Testis (tissue), 2 donors: ENCODE data around the gene ARHGAP30.

Source experiments
- CTCF ChIP-seq, 3 experiments: fragments of 450-650 bp in 2 of 3; fragments of 200-600 bp in 1 of 3; sonication (generic) in 1 of 3; IDR thresholded peaks; one replicate each; pipeline ENCODE4 v1.5.1; 2016 to 2019; ENCODE audit warnings: antibody characterized with exemption in 3 of 3, mild to moderate bottlenecking in 2 of 3, moderate library complexity in 1 of 3
- POLR2A ChIP-seq: fragments of 450-650 bp; IDR thresholded peaks from one replicate; pipeline ENCODE4 v1.6.1; 2017; ENCODE audit warnings: antibody characterized with exemption, mild to moderate bottlenecking, moderate library complexity

GRCh38 chr1:161018631-161018930, 51.1 kb downstream of the ARHGAP30 start:
- no peak for TF ChIP-seq CTCF (IDR thresholded peaks at IDR 0.05)
- no peak for TF ChIP-seq POLR2A
